ENCODE results near the gene MAP3K12.

MAP3K12 gene

GRCh38 chr12:53518381-53518780 lies 19.1 kb upstream of the MAP3K12 start:
- TF ChIP-seq CREB1 (IDR thresholded peaks at IDR 0.05; ENCODE audit: low read depth) (no peak), REST (IDR thresholded peaks at IDR 0.05; ENCODE audit: low read depth) (no peak), YY1 (IDR thresholded peaks at IDR 0.05; ENCODE audit: low read depth) (no peak), MAX (IDR thresholded peaks at IDR 0.05) (no peak), EP300 (IDR thresholded peaks at IDR 0.05; ENCODE audit: borderline replicate concordance) (no peak), RAD21 (IDR thresholded peaks at IDR 0.05; ENCODE audit: low read depth) (no peak), USF1 (IDR thresholded peaks at IDR 0.05) (no peak), ZBTB7A (IDR thresholded peaks at IDR 0.05; ENCODE audit: low read depth) (no peak), TCF12 (IDR thresholded peaks at IDR 0.05; ENCODE audit: low read depth) (no peak), FOXM1 (IDR thresholded peaks at IDR 0.05; ENCODE audit: borderline replicate concordance, low read depth) (no peak)

- no peak for TF ChIP-seq TAF1 (IDR thresholded peaks at IDR 0.05; ENCODE audit: low read depth)
- TF ChIP-seq NFIC (IDR thresholded peaks at IDR 0.05) = no peak
- TF ChIP-seq REST (IDR thresholded peaks at IDR 0.05; ENCODE audit: low read depth) = no peak
- no peak for TF ChIP-seq YY1 (IDR thresholded peaks at IDR 0.05; ENCODE audit: low read depth)
- TF ChIP-seq EGR1 (IDR thresholded peaks at IDR 0.05) = no peak
Observed at GRCh38 chr12:53516758-53517455, 17.6 kb upstream of the MAP3K12 start.

GRCh38 chr12:53515291-53515680 lies 16.0 kb upstream of the MAP3K12 start:
- TF ChIP-seq NFIC (IDR thresholded peaks at IDR 0.05) (no peak), USF1 (IDR thresholded peaks at IDR 0.05) (no peak), TEAD4 (IDR thresholded peaks at IDR 0.05) (no peak), RAD21 (IDR thresholded peaks at IDR 0.05; ENCODE audit: low read depth) (no peak), TAF1 (IDR thresholded peaks at IDR 0.05; ENCODE audit: low read depth) (no peak), ZBTB7A (IDR thresholded peaks at IDR 0.05; ENCODE audit: low read depth) (no peak), EGR1 (IDR thresholded peaks at IDR 0.05) (no peak), EP300 (IDR thresholded peaks at IDR 0.05; ENCODE audit: borderline replicate concordance) (no peak), FOXM1 (IDR thresholded peaks at IDR 0.05; ENCODE audit: borderline replicate concordance, low read depth) (no peak), REST (IDR thresholded peaks at IDR 0.05; ENCODE audit: low read depth) (no peak), YY1 (IDR thresholded peaks at IDR 0.05; ENCODE audit: low read depth) (no peak), CREB1 (IDR thresholded peaks at IDR 0.05; ENCODE audit: low read depth) (no peak), MAX (IDR thresholded peaks at IDR 0.05) (no peak)

GRCh38 chr12:53514628-53515290 lies 15.5 kb upstream of the MAP3K12 start:
- no peak for TF ChIP-seq TAF1 (IDR thresholded peaks at IDR 0.05; ENCODE audit: low read depth)
- no peak for TF ChIP-seq REST (IDR thresholded peaks at IDR 0.05; ENCODE audit: low read depth)
- TF ChIP-seq EP300 (IDR thresholded peaks at IDR 0.05; ENCODE audit: borderline replicate concordance) = no peak
- TF ChIP-seq CREB1 (IDR thresholded peaks at IDR 0.05; ENCODE audit: low read depth) = no peak
- TF ChIP-seq USF1 (IDR thresholded peaks at IDR 0.05) = no peak
- TF ChIP-seq MAX (IDR thresholded peaks at IDR 0.05) = no peak
- no peak for TF ChIP-seq NFIC (IDR thresholded peaks at IDR 0.05)
- TF ChIP-seq YY1 (IDR thresholded peaks at IDR 0.05; ENCODE audit: low read depth) = no peak
- no peak for TF ChIP-seq CEBPB (IDR thresholded peaks at IDR 0.05)
- no peak for TF ChIP-seq ZBTB7A (IDR thresholded peaks at IDR 0.05; ENCODE audit: low read depth)
- TF ChIP-seq FOXM1 (IDR thresholded peaks at IDR 0.05; ENCODE audit: borderline replicate concordance, low read depth) = no peak
- no peak for TF ChIP-seq TEAD4 (IDR thresholded peaks at IDR 0.05)
- no peak for TF ChIP-seq TCF12 (IDR thresholded peaks at IDR 0.05; ENCODE audit: low read depth)
- TF ChIP-seq EGR1 (IDR thresholded peaks at IDR 0.05) = no peak

Measured in Ishikawa (cell line).